ENCODE data around the gene TPGS1. TPM values are rescaled to one million over a fixed set of nuclear protein-coding genes. Genes with fewer than 3 reads are reported as not detected.
"Not testable (repeated sequence)": the region's sequence is repeated elsewhere in the genome, so short reads cannot be mapped to it uniquely, and the experiment has no call there.

TPGS1 gene
- total RNA-seq, 1 donor = 29.6 TPM

GRCh38 chr19:470701-471100 is 36.6 kb upstream of the TPGS1 start:
- no peaks in the 10 kb centered on the region for H3K27me3 ChIP-seq (ENCODE audit: insufficient read depth, low read length)
- no peaks in the 10 kb centered on the region for H3K4me1 ChIP-seq (ENCODE audit: insufficient read depth, low read length)
- H3K9me3 ChIP-seq (ENCODE audit: low read depth, low read length) = no peaks in the 10 kb centered on the region
- H3K4me3 ChIP-seq (ENCODE audit: low read length) = no peak overlapping the region

GRCh38 chr19:472005-472858 is 35.1 kb upstream of the TPGS1 start:
- H3K9me3 ChIP-seq (ENCODE audit: low read depth, low read length) = no peaks in the 10 kb centered on the region
- H3K27me3 ChIP-seq (ENCODE audit: insufficient read depth, low read length) = no peaks in the 10 kb centered on the region
- no peaks in the 10 kb centered on the region for H3K4me1 ChIP-seq (ENCODE audit: insufficient read depth, low read length)
- H3K4me3 ChIP-seq (ENCODE audit: low read length) = no peak overlapping the region

GRCh38 chr19:474126-475078 is 32.9 kb upstream of the TPGS1 start:
- Histone ChIP-seq H3K4me3 (ENCODE audit: low read length) (no peak overlapping the region), H3K9me3 (ENCODE audit: low read depth, low read length) (no peaks in the 10 kb centered on the region), H3K4me1 (ENCODE audit: insufficient read depth, low read length) (no peaks in the 10 kb centered on the region), H3K27me3 (ENCODE audit: insufficient read depth, low read length) (no peaks in the 10 kb centered on the region)

- no peaks in the 10 kb centered on the region for H3K27me3 ChIP-seq (ENCODE audit: insufficient read depth, low read length)
- H3K4me3 ChIP-seq (ENCODE audit: low read length) = no peak overlapping the region
These were observed 31.9 kb upstream of the TPGS1 start for GRCh38 chr19:475360-475759.

GRCh38 chr19:478236-478903 is 28.9 kb upstream of the TPGS1 start:
- no peaks in the 10 kb centered on the region for H3K9me3 ChIP-seq (ENCODE audit: low read depth, low read length)
- no peaks in the 10 kb centered on the region for H3K4me1 ChIP-seq (ENCODE audit: insufficient read depth, low read length)
- H3K4me3 ChIP-seq (ENCODE audit: low read length) = no peak overlapping the region
- H3K27me3 ChIP-seq (ENCODE audit: insufficient read depth, low read length) = no peaks in the 10 kb centered on the region

More at GRCh38 chr19:475360-475759, 31.9 kb upstream of the TPGS1 start:
- Histone ChIP-seq H3K9me3 (ENCODE audit: low read depth, low read length) (no peaks in the 10 kb centered on the region), H3K4me1 (ENCODE audit: insufficient read depth, low read length) (no peaks in the 10 kb centered on the region)

GRCh38 chr19:478976-479375 is 28.3 kb upstream of the TPGS1 start:
- Histone ChIP-seq H3K27me3 (ENCODE audit: insufficient read depth, low read length) (no peaks in the 10 kb centered on the region), H3K4me1 (ENCODE audit: insufficient read depth, low read length) (no peaks in the 10 kb centered on the region), H3K9me3 (ENCODE audit: low read depth, low read length) (no peaks in the 10 kb centered on the region), H3K4me3 (ENCODE audit: low read length) (no peak overlapping the region)

- no peaks in the 10 kb centered on the region for H3K27me3 ChIP-seq (ENCODE audit: insufficient read depth, low read length)
- H3K4me1 ChIP-seq (ENCODE audit: insufficient read depth, low read length) = no peaks in the 10 kb centered on the region
- no peaks in the 10 kb centered on the region for H3K9me3 ChIP-seq (ENCODE audit: low read depth, low read length)
- no peak overlapping the region for H3K4me3 ChIP-seq (ENCODE audit: low read length)
These were observed 27.1 kb upstream of the TPGS1 start for GRCh38 chr19:480016-480855.

GRCh38 chr19:481100-481499 is 26.2 kb upstream of the TPGS1 start:
- H3K4me1 ChIP-seq (ENCODE audit: insufficient read depth, low read length); H3K27me3 ChIP-seq (ENCODE audit: insufficient read depth, low read length); H3K9me3 ChIP-seq (ENCODE audit: low read depth, low read length); H3K4me3 ChIP-seq (ENCODE audit: low read length): not testable (repeated sequence)

GRCh38 chr19:482186-483041 is 24.9 kb upstream of the TPGS1 start:
- Histone ChIP-seq H3K27me3 (ENCODE audit: insufficient read depth, low read length) (no peaks in the 10 kb centered on the region), H3K4me3 (ENCODE audit: low read length) (no peak overlapping the region), H3K9me3 (ENCODE audit: low read depth, low read length) (no peaks in the 10 kb centered on the region), H3K4me1 (ENCODE audit: insufficient read depth, low read length) (no peaks in the 10 kb centered on the region)

GRCh38 chr19:483332-484072 is 23.8 kb upstream of the TPGS1 start:
- H3K4me3 ChIP-seq (ENCODE audit: low read length) = no peak overlapping the region
- H3K27me3 ChIP-seq (ENCODE audit: insufficient read depth, low read length) = no peaks in the 10 kb centered on the region
- H3K9me3 ChIP-seq (ENCODE audit: low read depth, low read length) = no peaks in the 10 kb centered on the region
- no peaks in the 10 kb centered on the region for H3K4me1 ChIP-seq (ENCODE audit: insufficient read depth, low read length)

- no peaks in the 10 kb centered on the region for H3K27me3 ChIP-seq (ENCODE audit: insufficient read depth, low read length)
- no peak overlapping the region for H3K4me3 ChIP-seq (ENCODE audit: low read length)
- no peaks in the 10 kb centered on the region for H3K9me3 ChIP-seq (ENCODE audit: low read depth, low read length)
- peaks cover 2% of the 10 kb centered on the region for H3K4me1 ChIP-seq (ENCODE audit: insufficient read depth, low read length)
These were observed 22.8 kb upstream of the TPGS1 start for GRCh38 chr19:484494-484893.

- no peak overlapping the region for H3K4me3 ChIP-seq (ENCODE audit: low read length)
- peaks cover 8% of the 10 kb centered on the region for H3K4me1 ChIP-seq (ENCODE audit: insufficient read depth, low read length)
- H3K27me3 ChIP-seq (ENCODE audit: insufficient read depth, low read length) = no peaks in the 10 kb centered on the region
- H3K9me3 ChIP-seq (ENCODE audit: low read depth, low read length) = no peaks in the 10 kb centered on the region
These were observed 22.2 kb upstream of the TPGS1 start for GRCh38 chr19:485077-485476.

GRCh38 chr19:485583-486236 is 21.6 kb upstream of the TPGS1 start:
- no peaks in the 10 kb centered on the region for H3K27me3 ChIP-seq (ENCODE audit: insufficient read depth, low read length)
- H3K9me3 ChIP-seq (ENCODE audit: low read depth, low read length) = no peaks in the 10 kb centered on the region
- H3K4me3 ChIP-seq (ENCODE audit: low read length) = no peak overlapping the region
- H3K4me1 ChIP-seq (ENCODE audit: insufficient read depth, low read length) = peaks cover 8% of the 10 kb centered on the region

All from mononuclear cell (primary cell).